HFF-Myc (cell line): ENCODE measurements around the gene STXBP6.

Source experiments
- DNase-seq: peaks from one replicate; pipeline ENCODE4 v3.0.0-alpha.2; 2011; ENCODE audit warnings: low read depth; ENCODE audit errors: extremely low read depth
- H3K4me3 ChIP-seq: replicated peaks from 2 replicates; pipeline ENCODE4 v1.5.1; 2011; ENCODE audit warnings: low read depth, mild to moderate bottlenecking, control low read depth, low read length
- CTCF ChIP-seq: IDR thresholded peaks from 2 replicates; pipeline ENCODE4 v1.5.1; 2012; ENCODE audit warnings: mild to moderate bottlenecking, low read depth, low read length, control low read depth; ENCODE audit errors: missing control alignments

STXBP6 gene

GRCh38 chr14:25049568-25050268 lies at the start of gene STXBP6:
TSS of gene STXBP6 (minus strand) at chr14:25050147. CDS start at chr14:24974818, 75,329 bp downstream.
- peak within 1 kb of the TSS; percentile 71 for H3K4me3 ChIP-seq
- DNase-seq = no peak
- TF ChIP-seq CTCF = no peak

GRCh38 chr14:25097120-25097519 lies 47.2 kb upstream of the STXBP6 start:
- TF ChIP-seq CTCF = no peak
- no peak for DNase-seq
- no peak overlapping the region for H3K4me3 ChIP-seq

GRCh38 chr14:25095736-25096437 lies 45.9 kb upstream of the STXBP6 start:
- no peak for DNase-seq
- TF ChIP-seq CTCF = no peak
- no peak overlapping the region for H3K4me3 ChIP-seq

- no peak overlapping the region for H3K4me3 ChIP-seq
- TF ChIP-seq CTCF = no peak
- no peak for DNase-seq
Measured at GRCh38 chr14:25094171-25094907, 44.4 kb upstream of the STXBP6 start.

GRCh38 chr14:25092258-25092740 lies 42.4 kb upstream of the STXBP6 start:
- DNase-seq = no peak
- no peak overlapping the region for H3K4me3 ChIP-seq
- TF ChIP-seq CTCF = no peak

- no peak overlapping the region for H3K4me3 ChIP-seq
- TF ChIP-seq CTCF = no peak
- DNase-seq = peak; percentile 44
Measured at GRCh38 chr14:25090716-25091454, 40.9 kb upstream of the STXBP6 start.
